Measurements from ENCODE around the gene DIAPH1. TPM values are rescaled to one million over a fixed set of nuclear protein-coding genes. Genes with fewer than 3 reads are reported as not detected.

DIAPH1 gene
- total RNA-seq, 1 donor from 2014 or later, result 20.4 TPM

DNA sequence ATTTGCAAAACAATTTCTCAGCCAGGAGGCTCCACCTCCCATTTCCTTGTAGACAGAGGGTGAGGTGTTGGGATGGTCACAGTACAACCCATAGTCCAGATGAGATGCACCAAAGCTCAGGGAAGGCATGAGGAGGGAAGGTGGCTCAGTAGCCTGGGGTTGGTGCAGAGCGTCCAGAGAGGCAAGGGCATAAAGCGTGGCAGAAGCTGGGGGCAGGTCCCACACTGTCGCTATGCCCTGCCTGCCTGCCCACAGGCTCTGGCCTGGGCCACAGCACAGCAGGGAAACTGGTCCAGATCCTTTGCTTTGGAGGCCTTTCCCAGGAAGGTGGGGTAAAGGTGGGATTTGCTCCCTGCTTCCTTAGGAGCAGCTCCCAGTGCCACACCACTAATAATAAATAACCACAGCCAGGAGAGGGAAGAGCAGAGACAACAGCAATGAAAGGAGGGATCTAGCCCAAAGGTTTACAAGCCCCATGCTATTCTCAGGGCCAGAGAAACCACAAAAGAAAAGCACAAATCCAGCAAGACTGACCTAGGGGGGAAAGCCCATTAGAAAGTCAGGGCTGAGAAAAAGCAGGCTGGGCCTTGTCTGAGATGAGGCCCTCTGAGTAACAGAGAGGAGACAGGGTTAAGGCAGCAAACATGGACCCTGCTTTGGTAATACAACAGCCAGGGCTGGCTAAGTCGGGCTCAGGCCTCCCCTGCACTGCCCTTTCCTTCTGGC, 102.7 kb downstream of the DIAPH1 start:
- Histone ChIP-seq H3K36me3 (no peaks in the 10 kb centered on the region), H3K27ac (peak overlapping the region; percentile 53), H3F3A (ENCODE audit: low read depth) (peaks cover 48% of the 10 kb centered on the region), H4K20me1 (ENCODE audit: low read depth) (no peaks in the 10 kb centered on the region), H3K4me3 (no peak overlapping the region), H3K9me3 (ENCODE audit: low read depth) (no peaks in the 10 kb centered on the region), H2AFZ (replicated peaks) (no peak overlapping the region), H3K79me2 (ENCODE audit: low read depth) (no peaks in the 10 kb centered on the region), H3K4me2 (no peak overlapping the region), H3K9ac (no peak overlapping the region), H3K4me1 (peaks cover 34% of the 10 kb centered on the region), H3K27me3 (no peaks in the 10 kb centered on the region)
- Mint-ChIP-seq H3K4me1 (peaks cover 80% of the 10 kb centered on the region), H3K36me3 (peaks cover 50% of the 10 kb centered on the region), H3K27me3 (ENCODE audit: insufficient read depth, low read depth) (peaks cover 10% of the 10 kb centered on the region), H3K9me3 (no peaks in the 10 kb centered on the region), H3K27ac (peak overlapping the region; percentile 98), H3K4me3 (peak overlapping the region; percentile 21)
- no peak for TF ChIP-seq EZH2phosphoT487 (IDR thresholded peaks at IDR 0.05)
- TF ChIP-seq EZH2 (IDR thresholded peaks at IDR 0.05), result no peak
- no peak for TF ChIP-seq CTCF (IDR thresholded peaks at IDR 0.05)
- DNase-seq (ENCODE audit: low spot score), result no peak

GRCh38 chr5:141515141-141515540, 103.7 kb downstream of the DIAPH1 start:
- peak overlapping the region; percentile 75 for H3K4me3 Mint-ChIP-seq
- Histone ChIP-seq H3K36me3 (no peaks in the 10 kb centered on the region), H3K27me3 (no peaks in the 10 kb centered on the region), H3F3A (ENCODE audit: low read depth) (peaks cover 46% of the 10 kb centered on the region), H2AFZ (replicated peaks) (no peak overlapping the region), H3K79me2 (ENCODE audit: low read depth) (no peaks in the 10 kb centered on the region), H3K4me3 (no peak overlapping the region), H4K20me1 (ENCODE audit: low read depth) (no peaks in the 10 kb centered on the region), H3K4me2 (peak overlapping the region; percentile 92), H3K27ac (peak overlapping the region; percentile 74), H3K4me1 (peaks cover 31% of the 10 kb centered on the region), H3K9me3 (ENCODE audit: low read depth) (no peaks in the 10 kb centered on the region), H3K9ac (no peak overlapping the region)
- peak overlapping the region; percentile 98 for H3K27ac Mint-ChIP-seq
- TF ChIP-seq EZH2phosphoT487 (IDR thresholded peaks at IDR 0.05), result no peak
- no peak for TF ChIP-seq EZH2 (IDR thresholded peaks at IDR 0.05)
- no peak for TF ChIP-seq CTCF (IDR thresholded peaks at IDR 0.05)
- H3K9me3 Mint-ChIP-seq, result no peaks in the 10 kb centered on the region
- peaks cover 15% of the 10 kb centered on the region for H3K27me3 Mint-ChIP-seq (ENCODE audit: insufficient read depth, low read depth)
- peaks cover 50% of the 10 kb centered on the region for H3K36me3 Mint-ChIP-seq
- no peak for DNase-seq (ENCODE audit: low spot score)
- peaks cover 77% of the 10 kb centered on the region for H3K4me1 Mint-ChIP-seq

DNA sequence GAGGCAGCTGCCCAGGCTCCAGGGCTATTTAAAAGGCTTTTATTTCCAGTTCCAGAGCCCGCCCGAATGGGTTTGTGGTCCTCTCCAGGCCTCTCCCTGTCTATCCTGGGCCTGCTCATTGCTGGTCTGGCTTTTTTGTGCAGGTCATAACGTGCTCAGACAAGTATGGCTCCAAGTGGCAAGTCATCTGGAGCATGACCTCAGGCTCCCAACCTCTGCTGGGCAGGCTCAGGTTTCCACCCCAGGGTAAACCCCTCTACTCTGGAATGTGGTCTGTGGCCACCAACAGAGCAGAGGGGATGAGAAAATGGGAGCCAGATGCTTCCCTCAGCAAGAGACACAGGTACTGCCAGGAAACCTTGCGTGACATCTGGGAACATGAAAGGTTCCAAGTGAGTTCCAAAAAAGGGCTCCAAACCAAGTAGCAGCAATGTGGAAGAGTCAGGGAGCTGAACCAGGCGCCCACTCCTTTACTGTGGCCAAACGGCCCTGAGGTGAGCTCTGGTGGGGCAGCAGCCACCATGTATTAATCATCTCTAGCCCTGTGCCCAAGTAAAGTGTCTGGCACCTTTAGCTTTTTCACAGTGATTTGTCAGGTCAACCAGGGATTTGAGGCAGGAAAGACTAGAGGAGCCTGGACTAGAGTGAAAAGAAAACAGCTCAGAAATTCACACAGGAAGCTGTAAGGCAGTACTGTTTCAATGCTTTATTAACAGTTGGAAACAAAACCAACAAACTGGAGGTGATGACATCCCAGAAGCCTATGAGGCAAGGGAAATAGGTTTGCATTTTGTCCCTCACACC, 104.3 kb downstream of the DIAPH1 start:
- Mint-ChIP-seq H3K4me1 (peaks cover 77% of the 10 kb centered on the region), H3K27ac (peak overlapping the region; percentile 98), H3K36me3 (peaks cover 44% of the 10 kb centered on the region), H3K27me3 (ENCODE audit: insufficient read depth, low read depth) (peaks cover 15% of the 10 kb centered on the region), H3K9me3 (no peaks in the 10 kb centered on the region), H3K4me3 (peak overlapping the region; percentile 83)
- Histone ChIP-seq H3K27ac (peak overlapping the region; percentile 74), H3F3A (ENCODE audit: low read depth) (peaks cover 48% of the 10 kb centered on the region), H3K79me2 (ENCODE audit: low read depth) (no peaks in the 10 kb centered on the region), H2AFZ (replicated peaks) (no peak overlapping the region), H3K27me3 (no peaks in the 10 kb centered on the region), H3K4me2 (peak overlapping the region; percentile 92), H3K4me3 (peak overlapping the region; percentile 44), H3K9ac (no peak overlapping the region), H3K36me3 (no peaks in the 10 kb centered on the region), H3K4me1 (peaks cover 34% of the 10 kb centered on the region), H4K20me1 (ENCODE audit: low read depth) (no peaks in the 10 kb centered on the region), H3K9me3 (ENCODE audit: low read depth) (no peaks in the 10 kb centered on the region)
- peak; percentile 75 for DNase-seq (ENCODE audit: low spot score)
- TF ChIP-seq CTCF (IDR thresholded peaks at IDR 0.05) (no peak), EZH2phosphoT487 (IDR thresholded peaks at IDR 0.05) (no peak), EZH2 (IDR thresholded peaks at IDR 0.05) (no peak)

Measured in neural progenitor cell (in vitro differentiated cells).